Vagina (tissue), 2 donors: Measurements from ENCODE around the gene TROAP. TPM values are rescaled to one million over a fixed set of nuclear protein-coding genes. Genes with fewer than 3 reads are reported as not detected.

Experiments used
- DNase-seq, 2 donors: peaks; one replicate each; pipeline ENCODE4 v3.0.0-alpha.2; 2017; ENCODE audit errors: extremely low spot score in 2 of 2
- H3K27ac ChIP-seq: fragments of 200-600 bp; sonication (generic); one replicate; pipeline ENCODE4 v1.5.1; 2019
- H3K27me3 ChIP-seq: fragments of 200-600 bp; sonication (generic); one replicate; pipeline ENCODE4 v1.5.1; 2019
- H3K36me3 ChIP-seq, 2 donors: fragments of 200-600 bp; sonication (generic); one replicate each; pipeline ENCODE4 v1.5.1; 2017 to 2019
- H3K4me1 ChIP-seq: fragments of 200-600 bp; sonication (generic); one replicate; pipeline ENCODE4 v1.5.1; 2019
- H3K4me3 ChIP-seq, 2 donors: fragments of 200-600 bp; sonication (generic); 1 replicate in 1 of 2; 2 replicates in 1 of 2; pipeline ENCODE4 v1.5.1; 2016 to 2019
- H3K9me3 ChIP-seq: fragments of 200-600 bp; sonication (generic); one replicate; pipeline ENCODE4 v1.5.1; 2019
- POLR2A ChIP-seq, 2 donors: fragments of 450-650 bp; IDR thresholded peaks; one replicate each; pipeline ENCODE4 v1.6.1; 2017; ENCODE audit warnings: antibody characterized with exemption in 2 of 2, mild to moderate bottlenecking in 2 of 2, moderate library complexity in 2 of 2
- POLR2AphosphoS5 ChIP-seq, 2 donors: sonication (generic); formaldehyde crosslinking; IDR thresholded peaks; one replicate each; pipeline ENCODE4 v1.9.0; 2017; ENCODE audit warnings: antibody characterized with exemption in 2 of 2, mild to moderate bottlenecking in 2 of 2, low read depth in 1 of 2; ENCODE audit not compliant: insufficient read depth in 1 of 2
- intact Hi-C: fragments of 100-400 bp; cut with DNase I; formaldehyde crosslinking; loops from one replicate; pipeline ENCODE4 v1.15.1; 2023
- total RNA-seq: library from RNA; depleted of rRNA; stranded (reverse); fragments of >200 nt; gene quantifications from one replicate; pipeline ENCODE4 v1.2.3, GENCODE V29; 2016
- TF ChIP-seq, protein P1 (sequence below), 3 experiments: fragments of 450-650 bp in 2 of 3; fragments of 200-600 bp in 1 of 3; sonication (generic) in 1 of 3; IDR thresholded peaks; one replicate each; pipeline ENCODE4 v1.5.1; 2017 to 2019; ENCODE audit warnings: antibody characterized with exemption in 3 of 3, mild to moderate bottlenecking in 2 of 3, moderate library complexity in 2 of 3

The TROAP gene
- total RNA-seq, 1 donor from 2014 or later = 4.9 TPM

DNA sequence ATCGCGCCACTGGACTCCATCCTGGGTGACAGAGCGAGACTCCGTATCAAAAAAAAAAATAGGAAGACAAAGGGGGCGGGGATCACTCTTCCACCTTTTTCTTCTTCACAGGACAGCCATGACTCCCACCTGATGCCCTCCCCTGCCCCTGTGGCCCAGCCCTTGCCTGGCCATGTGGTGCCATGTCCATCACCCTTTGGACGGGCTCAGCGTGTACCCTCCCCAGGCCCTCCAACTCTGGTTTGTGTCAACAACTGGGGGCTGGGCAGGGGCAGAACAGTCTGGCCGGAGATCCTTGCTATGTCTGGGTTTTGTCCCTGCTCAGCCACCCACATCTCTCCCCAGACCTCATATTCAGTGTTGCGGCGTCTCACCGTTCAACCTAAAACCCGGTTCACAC is 5.8 kb downstream of the TROAP start:
- Histone ChIP-seq H3K4me3 (no peak overlapping the region), H3K9me3 (no peaks in the 10 kb centered on the region), H3K36me3 (no peaks in the 10 kb centered on the region), H3K27me3 (no peaks in the 10 kb centered on the region), H3K4me1 (peaks cover 27% of the 10 kb centered on the region), H3K27ac (no peak overlapping the region)
- intact Hi-C loops = no loop called here
- no peak for DNase-seq
- TF ChIP-seq POLR2A (IDR thresholded peaks at IDR 0.05) = no peak
- TF ChIP-seq POLR2AphosphoS5 (IDR thresholded peaks at IDR 0.05; ENCODE audit: insufficient read depth in 1 of 2, low read depth in 1 of 2) = no peak
- TF ChIP-seq, protein P1, sequence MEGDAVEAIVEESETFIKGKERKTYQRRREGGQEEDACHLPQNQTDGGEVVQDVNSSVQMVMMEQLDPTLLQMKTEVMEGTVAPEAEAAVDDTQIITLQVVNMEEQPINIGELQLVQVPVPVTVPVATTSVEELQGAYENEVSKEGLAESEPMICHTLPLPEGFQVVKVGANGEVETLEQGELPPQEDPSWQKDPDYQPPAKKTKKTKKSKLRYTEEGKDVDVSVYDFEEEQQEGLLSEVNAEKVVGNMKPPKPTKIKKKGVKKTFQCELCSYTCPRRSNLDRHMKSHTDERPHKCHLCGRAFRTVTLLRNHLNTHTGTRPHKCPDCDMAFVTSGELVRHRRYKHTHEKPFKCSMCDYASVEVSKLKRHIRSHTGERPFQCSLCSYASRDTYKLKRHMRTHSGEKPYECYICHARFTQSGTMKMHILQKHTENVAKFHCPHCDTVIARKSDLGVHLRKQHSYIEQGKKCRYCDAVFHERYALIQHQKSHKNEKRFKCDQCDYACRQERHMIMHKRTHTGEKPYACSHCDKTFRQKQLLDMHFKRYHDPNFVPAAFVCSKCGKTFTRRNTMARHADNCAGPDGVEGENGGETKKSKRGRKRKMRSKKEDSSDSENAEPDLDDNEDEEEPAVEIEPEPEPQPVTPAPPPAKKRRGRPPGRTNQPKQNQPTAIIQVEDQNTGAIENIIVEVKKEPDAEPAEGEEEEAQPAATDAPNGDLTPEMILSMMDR (IDR thresholded peaks at IDR 0.05) = no peak

DNA sequence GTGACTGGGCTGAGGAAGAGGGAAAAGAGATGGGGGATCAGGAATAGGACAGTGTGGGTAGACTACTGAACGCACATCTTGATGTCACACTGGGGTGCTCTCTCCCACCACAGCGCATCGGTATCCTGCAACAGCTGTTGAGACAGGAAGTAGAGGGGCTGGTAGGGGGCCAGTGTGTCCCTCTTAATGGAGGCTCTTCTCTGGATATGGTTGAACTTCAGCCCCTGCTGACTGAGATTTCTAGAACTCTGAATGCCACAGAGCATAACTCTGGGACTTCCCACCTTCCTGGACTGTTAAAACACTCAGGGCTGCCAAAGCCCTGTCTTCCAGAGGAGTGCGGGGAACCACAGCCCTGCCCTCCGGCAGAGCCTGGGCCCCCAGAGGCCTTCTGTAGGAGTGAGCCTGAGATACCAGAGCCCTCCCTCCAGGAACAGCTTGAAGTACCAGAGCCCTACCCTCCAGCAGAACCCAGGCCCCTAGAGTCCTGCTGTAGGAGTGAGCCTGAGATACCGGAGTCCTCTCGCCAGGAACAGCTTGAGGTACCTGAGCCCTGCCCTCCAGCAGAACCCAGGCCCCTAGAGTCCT is 7.1 kb downstream of the TROAP start:
- Histone ChIP-seq H3K27me3 (peaks cover 3% of the 10 kb centered on the region), H3K9me3 (no peaks in the 10 kb centered on the region), H3K4me3 (no peak overlapping the region), H3K36me3 (no peaks in the 10 kb centered on the region), H3K4me1 (peaks cover 27% of the 10 kb centered on the region), H3K27ac (no peak overlapping the region)
- intact Hi-C loops = no loop called here
- DNase-seq = no peak
- no peak for TF ChIP-seq POLR2A (IDR thresholded peaks at IDR 0.05)

DNA sequence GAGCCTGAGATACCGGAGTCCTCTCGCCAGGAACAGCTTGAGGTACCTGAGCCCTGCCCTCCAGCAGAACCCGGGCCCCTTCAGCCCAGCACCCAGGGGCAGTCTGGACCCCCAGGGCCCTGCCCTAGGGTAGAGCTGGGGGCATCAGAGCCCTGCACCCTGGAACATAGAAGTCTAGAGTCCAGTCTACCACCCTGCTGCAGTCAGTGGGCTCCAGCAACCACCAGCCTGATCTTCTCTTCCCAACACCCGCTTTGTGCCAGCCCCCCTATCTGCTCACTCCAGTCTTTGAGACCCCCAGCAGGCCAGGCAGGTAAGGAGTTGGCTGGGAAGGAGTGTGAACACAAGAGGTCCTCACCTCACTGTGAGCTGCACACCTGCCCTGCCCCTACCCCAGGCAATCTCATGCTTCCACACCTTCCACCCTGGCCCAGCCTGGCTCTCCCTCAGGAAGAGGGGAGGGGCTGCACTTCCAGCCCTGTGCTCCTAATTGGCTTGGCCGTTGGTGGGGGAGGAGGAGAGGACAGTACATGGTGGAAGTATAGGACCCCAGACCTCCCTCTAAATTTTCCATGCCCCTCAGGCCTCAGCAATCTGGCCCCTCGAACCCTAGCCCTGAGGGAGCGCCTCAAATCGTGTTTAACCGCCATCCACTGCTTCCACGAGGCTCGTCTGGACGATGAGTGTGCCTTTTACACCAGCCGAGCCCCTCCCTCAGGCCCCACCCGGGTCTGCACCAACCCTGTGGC is 7.8 kb downstream of the TROAP start:
- intact Hi-C loops = no loop called here
- DNase-seq = no peak
- TF ChIP-seq, protein P1 (IDR thresholded peaks at IDR 0.05) = no peak
- TF ChIP-seq POLR2AphosphoS5 (IDR thresholded peaks at IDR 0.05; ENCODE audit: insufficient read depth in 1 of 2, low read depth in 1 of 2) (no peak), POLR2A (IDR thresholded peaks at IDR 0.05) (no peak)
- Histone ChIP-seq H3K4me1 (peaks cover 27% of the 10 kb centered on the region), H3K36me3 (no peaks in the 10 kb centered on the region), H3K27me3 (peaks cover 4% of the 10 kb centered on the region), H3K9me3 (no peaks in the 10 kb centered on the region), H3K4me3 (no peak overlapping the region), H3K27ac (no peak overlapping the region)

DNA sequence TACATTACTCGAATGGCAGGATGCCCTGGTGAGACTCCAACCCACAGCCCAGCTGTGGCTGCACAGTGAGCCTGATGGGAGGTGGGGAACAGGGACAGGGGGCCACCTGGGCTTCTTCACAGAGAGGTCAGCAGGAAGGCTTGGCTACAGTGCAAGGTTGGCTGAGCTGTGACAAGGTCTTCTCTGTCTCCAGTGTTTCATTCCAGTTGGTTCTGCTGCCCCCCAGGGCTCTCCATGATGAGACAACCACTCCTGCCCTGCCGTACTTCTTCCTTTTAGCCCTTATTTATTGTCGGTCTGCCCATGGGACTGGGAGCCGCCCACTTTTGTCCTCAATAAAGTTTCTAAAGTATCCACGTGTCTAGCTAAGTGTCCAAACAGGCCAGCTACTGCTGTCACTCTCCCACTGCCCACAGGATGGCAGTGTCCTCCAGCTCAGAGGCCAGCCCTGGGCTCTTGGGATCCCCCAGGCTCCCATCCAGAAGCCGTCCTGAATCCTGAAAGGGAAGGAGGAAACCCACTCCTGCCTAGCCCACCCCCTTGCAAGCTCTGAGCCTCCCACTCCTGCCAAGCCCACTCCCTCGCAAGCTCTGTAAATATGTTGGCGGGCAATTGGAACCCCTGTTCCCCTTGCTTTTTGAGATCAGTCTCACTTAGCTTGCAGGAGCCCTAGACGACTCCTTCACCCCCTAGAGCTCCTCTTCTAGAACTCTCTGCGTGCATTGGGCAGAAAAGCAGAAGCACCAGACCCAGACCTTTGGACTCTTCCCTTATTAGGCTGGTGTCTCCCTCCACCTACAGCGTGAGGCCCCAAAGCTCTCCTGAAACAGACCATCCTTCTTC is 8.5 kb downstream of the TROAP start:
- no peak overlapping the region for H3K4me3 ChIP-seq
- no peak overlapping the region for H3K27ac ChIP-seq
- intact Hi-C loops = no loop called here
- peaks cover 33% of the 10 kb centered on the region for H3K4me1 ChIP-seq
- peak; percentile 88 to 94 for DNase-seq
- no peaks in the 10 kb centered on the region for H3K9me3 ChIP-seq
- TF ChIP-seq POLR2AphosphoS5 (IDR thresholded peaks at IDR 0.05; ENCODE audit: insufficient read depth in 1 of 2, low read depth in 1 of 2) (peak; percentile 10 to 51), POLR2A (IDR thresholded peaks at IDR 0.05) (no peak)
- TF ChIP-seq, protein P1 (IDR thresholded peaks at IDR 0.05) = peak; percentile 61 to 66 (median 62)
- H3K27me3 ChIP-seq = peaks cover 12% of the 10 kb centered on the region
- no peaks in the 10 kb centered on the region for H3K36me3 ChIP-seq

DNA sequence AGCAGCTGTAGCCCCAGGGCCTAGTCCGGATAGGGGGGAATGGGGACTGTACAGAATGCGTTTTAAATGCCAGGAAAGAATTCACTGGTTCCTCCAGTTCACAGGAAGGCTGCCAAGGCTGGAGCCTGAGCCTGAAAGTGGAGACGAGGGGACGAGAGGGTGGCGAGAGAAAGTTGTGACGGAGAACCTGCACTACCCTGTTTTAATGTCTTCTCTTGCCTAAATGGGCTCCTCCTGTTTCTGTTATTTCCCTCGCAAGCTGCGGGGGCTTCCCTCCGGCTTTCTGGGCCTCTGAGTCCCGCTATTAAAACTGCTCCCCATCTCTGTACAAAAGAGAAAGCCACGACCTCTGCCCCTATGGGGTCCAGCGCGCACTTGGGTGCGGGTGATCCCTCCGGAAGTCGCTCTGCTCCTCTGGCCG is 9.4 kb downstream of the TROAP start:
- no peaks in the 10 kb centered on the region for H3K36me3 ChIP-seq
- peaks cover 13% of the 10 kb centered on the region for H3K27me3 ChIP-seq
- TF ChIP-seq POLR2AphosphoS5 (IDR thresholded peaks at IDR 0.05; ENCODE audit: insufficient read depth in 1 of 2, low read depth in 1 of 2) = no peak
- TF ChIP-seq, protein P1 (IDR thresholded peaks at IDR 0.05) = no peak
- no peak for TF ChIP-seq POLR2A (IDR thresholded peaks at IDR 0.05)
- DNase-seq = peak in 1 of 2 donors; percentile 79
- H3K4me3 ChIP-seq = peak overlapping the region in 1 of 2 donors; percentile 24
- H3K9me3 ChIP-seq = no peaks in the 10 kb centered on the region
- intact Hi-C loops = no loop called here
- H3K4me1 ChIP-seq = peaks cover 41% of the 10 kb centered on the region
- peak overlapping the region; percentile 13 for H3K27ac ChIP-seq
